SU-DHL-6 (cell line): ENCODE measurements around the gene KRT31.

ENCODE experiments used
- H2AFZ ChIP-seq: fragments of 200-600 bp; sonication (generic); 2 replicates; pipeline ENCODE4 v1.6.1; 2014; ENCODE audit warnings: low read depth, mild to moderate bottlenecking, moderate library complexity, mixed read lengths, antibody characterized with exemption, low read length; ENCODE audit not compliant: severe bottlenecking
- H3F3A ChIP-seq: fragments of 200-600 bp; shearing (Covaris generic); 2 replicates; pipeline ENCODE4 v1.6.0; 2016; ENCODE audit warnings: antibody characterized with exemption, mild to moderate bottlenecking; ENCODE audit not compliant: insufficient read depth
- H3K27ac ChIP-seq: fragments of 200-600 bp; sonication (generic); 2 replicates; pipeline ENCODE4 v1.5.1; 2016; ENCODE audit warnings: low read depth, mild to moderate bottlenecking, low read length, moderate library complexity, mixed read lengths
- H3K27me3 ChIP-seq: fragments of 200-600 bp; sonication (generic), shearing (Covaris generic); 2 replicates; pipeline ENCODE4 v1.6.0; 2014; ENCODE audit warnings: mild to moderate bottlenecking, low read length
- H3K36me3 ChIP-seq: fragments of 200-600 bp; sonication (generic); 2 replicates; pipeline ENCODE4 v1.6.1; 2014; ENCODE audit warnings: mild to moderate bottlenecking, low read length, mixed read lengths
- H3K4me2 ChIP-seq: fragments of 300-600, 200-600 bp; shearing (Covaris generic), sonication (generic); 2 replicates; pipeline ENCODE4 v1.6.0; 2014; ENCODE audit warnings: low read length, low read depth, mild to moderate bottlenecking; ENCODE audit not compliant: poor library complexity, severe bottlenecking
- H3K4me3 ChIP-seq: fragments of 200-600 bp; sonication (generic); 2 replicates; pipeline ENCODE4 v1.5.1; 2014; ENCODE audit warnings: antibody characterized with exemption, low read length, mild to moderate bottlenecking, mixed read lengths; ENCODE audit not compliant: insufficient read depth, poor library complexity, severe bottlenecking
- H3K79me2 ChIP-seq: fragments of 200-600 bp; sonication (generic); 2 replicates; pipeline ENCODE4 v1.6.1; 2014; ENCODE audit warnings: mild to moderate bottlenecking, low read length, moderate library complexity; ENCODE audit not compliant: insufficient read depth
- H3K9ac ChIP-seq: fragments of 200-600 bp; sonication (generic); 2 replicates; pipeline ENCODE4 v1.7.0; 2014; ENCODE audit warnings: mild to moderate bottlenecking, low read length
- H3K9me2 ChIP-seq: fragments of 200-600 bp; sonication (generic); replicated peaks from 2 replicates; pipeline ENCODE4 v1.6.1; 2014; ENCODE audit warnings: low read length; ENCODE audit not compliant: insufficient read depth
- H3K9me3 ChIP-seq: fragments of 200-600 bp; sonication (generic); 2 replicates; pipeline ENCODE4 v1.6.1; 2014; ENCODE audit warnings: low read length, mixed read lengths; ENCODE audit not compliant: insufficient read depth
- H4K20me1 ChIP-seq: fragments of 200-600 bp; sonication (generic); 2 replicates; pipeline ENCODE4 v1.6.1; 2014; ENCODE audit warnings: low read depth, mild to moderate bottlenecking, antibody characterized with exemption, low read length, moderate library complexity, mixed read lengths
- CTCF ChIP-seq: fragments of 200-600 bp; sonication (generic); IDR thresholded peaks from one replicate; pipeline ENCODE4 v1.5.1; 2017; ENCODE audit warnings: antibody characterized with exemption, mild to moderate bottlenecking, low read length, moderate library complexity; ENCODE audit not compliant: insufficient read depth, poor library complexity, severe bottlenecking
- EZH2phosphoT487 ChIP-seq: fragments of 200-600 bp; sonication (generic), shearing (Covaris generic); conservative IDR thresholded peaks from 2 replicates; pipeline ENCODE4 v1.6.1; 2018; ENCODE audit warnings: mild to moderate bottlenecking, antibody characterized with exemption, low read length, moderate library complexity, mixed read lengths

The KRT31 gene

GRCh38 chr17:41345992-41346391 is 51.4 kb downstream of the KRT31 start:
- H3K27ac ChIP-seq: no peak overlapping the region
- H3K9me2 ChIP-seq: no peaks in the 10 kb centered on the region
- H3K79me2 ChIP-seq: no peaks in the 10 kb centered on the region
- no peak overlapping the region for H2AFZ ChIP-seq
- H3K9me3 ChIP-seq: no peaks in the 10 kb centered on the region
- H3K27me3 ChIP-seq: no peaks in the 10 kb centered on the region
- no peak overlapping the region for H3K4me2 ChIP-seq
- no peak overlapping the region for H3K4me3 ChIP-seq
- no peaks in the 10 kb centered on the region for H3K36me3 ChIP-seq
- H3K9ac ChIP-seq: no peak overlapping the region
- TF ChIP-seq CTCF (no peak), EZH2phosphoT487 (no peak)
- no peaks in the 10 kb centered on the region for H4K20me1 ChIP-seq
- no peaks in the 10 kb centered on the region for H3F3A ChIP-seq
